IMR-90 (cell line): ENCODE results near the gene MPP7. TPM values are rescaled to one million over a fixed set of nuclear protein-coding genes. Genes with fewer than 3 reads are reported as not detected.

Experiments used
- ATAC-seq: fragments of 200-7000 bp; cut with Tn5 transposase; 2 replicates; pipeline ENCODE4 v1.9.1; 2020; ENCODE audit warnings: low read depth, mild to moderate bottlenecking, moderate library complexity
- BruUV-seq: library from RNA; stranded (reverse); fragments of 400-500 nt; replicated peaks from 2 replicates; lab custom pipeline; 2021; lab: Mats Ljungman, UMichigan
- CTCF ChIA-PET: fragments of 300-600 bp; formaldehyde crosslinking; extraction: SDS; loops from one replicate; lab custom pipeline; 2021; ENCODE audit warnings: antibody characterized with exemption; lab: Yijun Ruan, JAX
- POLR2A ChIA-PET: fragments of 300-600 bp; sonication (Branson Sonifier 250); formaldehyde crosslinking; loops from one replicate; lab custom pipeline; 2022; ENCODE audit warnings: antibody characterized with exemption; ENCODE audit not compliant: unreplicated experiment; lab: Charles Lee
- DNase-seq: peaks from one replicate; pipeline ENCODE4 v3.0.0; 2013
- H2AFZ ChIP-seq: replicated peaks from 2 replicates; pipeline ENCODE3; 2013; ENCODE audit warnings: low read length, mild to moderate bottlenecking; ENCODE audit not compliant: poor library complexity
- H2AK5ac ChIP-seq: 2 replicates; pipeline ENCODE4 v1.6.1; 2013; ENCODE audit warnings: low read depth, low read length, inconsistent platforms
- H2AK9ac ChIP-seq: replicated peaks from 2 replicates; pipeline ENCODE3; 2013; ENCODE audit warnings: mild to moderate bottlenecking, low read depth, low read length, moderate library complexity; ENCODE audit not compliant: poor library complexity
- H2BK120ac ChIP-seq: 2 replicates; pipeline ENCODE4 v1.6.1; 2013; ENCODE audit warnings: low read depth, low read length, inconsistent platforms
- H2BK15ac ChIP-seq: 3 replicates; pipeline ENCODE4 v1.6.1; 2013; ENCODE audit warnings: low read depth, low read length, inconsistent platforms
- H2BK20ac ChIP-seq: 2 replicates; pipeline ENCODE4 v1.6.1; 2013; ENCODE audit warnings: low read depth, mild to moderate bottlenecking, inconsistent platforms, low read length, moderate library complexity
- H2BK5ac ChIP-seq: 2 replicates; pipeline ENCODE4 v1.6.1; 2013; ENCODE audit warnings: mild to moderate bottlenecking, low read depth, low read length, inconsistent platforms; ENCODE audit not compliant: poor library complexity, severe bottlenecking
- H3K14ac ChIP-seq: replicated peaks from 2 replicates; pipeline ENCODE4 v1.6.1; 2013; ENCODE audit warnings: low read depth, low read length, inconsistent platforms
- H3K18ac ChIP-seq: 2 replicates; pipeline ENCODE4 v1.6.1; 2013; ENCODE audit warnings: low read depth, low read length, control low read depth
- H3K23ac ChIP-seq: 2 replicates; pipeline ENCODE4 v1.6.1; 2013; ENCODE audit warnings: low read depth, low read length, inconsistent platforms
- H3K27ac ChIP-seq: 2 replicates; pipeline ENCODE4 v1.5.1; 2013; ENCODE audit warnings: mild to moderate bottlenecking, control low read depth, low read length; ENCODE audit not compliant: insufficient read depth
- H3K27me3 ChIP-seq: 2 replicates; pipeline ENCODE4 v1.6.1; 2013; ENCODE audit warnings: low read length; ENCODE audit not compliant: control insufficient read depth, insufficient read depth
- H3K36me3 ChIP-seq: 2 replicates; pipeline ENCODE4 v1.6.1; 2013; ENCODE audit warnings: low read length, mixed read lengths; ENCODE audit not compliant: control insufficient read depth, insufficient read depth
- H3K4ac ChIP-seq: 2 replicates; pipeline ENCODE4 v1.6.1; 2013; ENCODE audit warnings: low read depth, low read length, inconsistent platforms
- H3K4me1 ChIP-seq: 2 replicates; pipeline ENCODE4 v1.6.1; 2013; ENCODE audit warnings: low read length, mixed read lengths; ENCODE audit not compliant: control insufficient read depth, insufficient read depth
- H3K4me2 ChIP-seq: 2 replicates; pipeline ENCODE4 v1.6.1; 2013; ENCODE audit warnings: low read depth, mild to moderate bottlenecking, control low read depth, low read length, moderate library complexity
- H3K4me3 ChIP-seq: 2 replicates; pipeline ENCODE4 v1.5.1; 2013; ENCODE audit warnings: low read depth, mild to moderate bottlenecking, control low read depth, low read length, moderate library complexity; ENCODE audit not compliant: insufficient read depth
- H3K56ac ChIP-seq: 2 replicates; pipeline ENCODE4 v1.6.1; 2013; ENCODE audit warnings: low read length, inconsistent platforms; ENCODE audit not compliant: insufficient read depth; ENCODE audit errors: extremely low read depth
- H3K79me1 ChIP-seq, 2 experiments: 2 replicates each; pipeline ENCODE4 v1.6.1; 2013; ENCODE audit warnings: low read length in 2 of 2, inconsistent platforms in 1 of 2, low read depth in 1 of 2
- H3K9ac ChIP-seq: 2 replicates; pipeline ENCODE4 v1.6.1; 2013; ENCODE audit warnings: low read depth, low read length, control low read depth
- H3K9me1 ChIP-seq: 2 replicates; pipeline ENCODE4 v1.6.1; 2013; ENCODE audit warnings: low read length, inconsistent platforms; ENCODE audit not compliant: insufficient read depth
- H3K9me3 ChIP-seq: 2 replicates; pipeline ENCODE4 v1.6.1; 2013; ENCODE audit warnings: low read length; ENCODE audit not compliant: control insufficient read depth, insufficient read depth
- H4K20me1 ChIP-seq: 2 replicates; pipeline ENCODE4 v1.6.1; 2013; ENCODE audit warnings: low read length, inconsistent platforms; ENCODE audit not compliant: insufficient read depth
- H4K5ac ChIP-seq: 2 replicates; pipeline ENCODE4 v1.6.1; 2013; ENCODE audit warnings: mild to moderate bottlenecking, low read depth, low read length, control low read depth
- H4K8ac ChIP-seq, 2 experiments: 2 replicates each; pipeline ENCODE4 v1.6.1; 2013; ENCODE audit warnings: low read depth in 2 of 2, low read length in 2 of 2, control low read depth in 1 of 2, inconsistent platforms in 1 of 2
- H4K91ac ChIP-seq: 2 replicates; pipeline ENCODE4 v1.6.1; 2013; ENCODE audit warnings: low read depth, low read length, inconsistent platforms; ENCODE audit not compliant: insufficient read depth
- BHLHE40 ChIP-seq: fragments of 150-350 bp; IDR thresholded peaks from 2 replicates; pipeline ENCODE4 v1.6.1; 2016; ENCODE audit warnings: mild to moderate bottlenecking, low read depth, low read length
- CEBPB ChIP-seq: IDR thresholded peaks from 2 replicates; pipeline ENCODE4 v1.6.1; 2012; ENCODE audit warnings: low read depth, low read length, improper control_type of control experiment
- CHD1 ChIP-seq: IDR thresholded peaks from 2 replicates; pipeline ENCODE4 v1.6.1; 2012; ENCODE audit warnings: low read depth, low read length, improper control_type of control experiment
- CTCF ChIP-seq: conservative IDR thresholded peaks from 2 replicates; pipeline ENCODE4 v1.5.1; 2012; ENCODE audit warnings: mild to moderate bottlenecking, low read depth, low read length, improper control_type of control experiment
- ELK1 ChIP-seq: fragments of 150-350 bp; IDR thresholded peaks from 2 replicates; pipeline ENCODE4 v1.6.1; 2016; ENCODE audit warnings: low read depth, mild to moderate bottlenecking, low read length, moderate library complexity, borderline replicate concordance
- FOS ChIP-seq: fragments of 150-350 bp; IDR thresholded peaks from 2 replicates; pipeline ENCODE4 v1.6.1; 2016; ENCODE audit warnings: low read depth, low read length
- MAFK ChIP-seq: IDR thresholded peaks from 2 replicates; pipeline ENCODE4 v1.6.1; 2012; ENCODE audit warnings: low read depth, low read length, improper control_type of control experiment
- MAZ ChIP-seq: IDR thresholded peaks from 2 replicates; pipeline ENCODE4 v1.6.1; 2012; ENCODE audit warnings: low read depth, mild to moderate bottlenecking, low read length, improper control_type of control experiment, moderate library complexity, borderline replicate concordance
- MXI1 ChIP-seq: IDR thresholded peaks from 2 replicates; pipeline ENCODE4 v1.6.1; 2012; ENCODE audit warnings: low read depth, mild to moderate bottlenecking, low read length, moderate library complexity, borderline replicate concordance
- NFE2L2 ChIP-seq: fragments of 150-350 bp; IDR thresholded peaks from 2 replicates; pipeline ENCODE4 v1.6.1; 2016; ENCODE audit warnings: low read depth, mild to moderate bottlenecking, low read length
- POLR2A ChIP-seq: IDR thresholded peaks from 2 replicates; pipeline ENCODE4 v1.6.1; 2012; ENCODE audit warnings: mild to moderate bottlenecking, low read depth, low read length
- RAD21 ChIP-seq: IDR thresholded peaks from 2 replicates; pipeline ENCODE4 v1.6.1; 2012; ENCODE audit warnings: low read length, improper control_type of control experiment
- RCOR1 ChIP-seq: IDR thresholded peaks from 2 replicates; pipeline ENCODE4 v1.6.1; 2012; ENCODE audit warnings: mild to moderate bottlenecking, low read length, improper control_type of control experiment; ENCODE audit not compliant: insufficient replicate concordance
- RFX5 ChIP-seq: IDR thresholded peaks from 2 replicates; pipeline ENCODE4 v1.8.0; 2012; ENCODE audit warnings: low read depth, mild to moderate bottlenecking, low read length, moderate library complexity
- SMC3 ChIP-seq: fragments of 150-350 bp; IDR thresholded peaks from 2 replicates; pipeline ENCODE4 v1.6.1; 2016; ENCODE audit warnings: low read depth, mild to moderate bottlenecking, antibody characterized with exemption, low read length, moderate library complexity
- USF2 ChIP-seq: fragments of 150-350 bp; IDR thresholded peaks from 2 replicates; pipeline ENCODE4 v1.6.1; 2017; ENCODE audit warnings: mild to moderate bottlenecking, antibody characterized with exemption, low read length, low read depth
- WGBS, 2 experiments: methylation state at CpG; one replicate each; pipeline versions ENCODE4 v1.1.5 to v1.1.7; 2013; ENCODE audit warnings: missing lambda C conversion rate in 2 of 2; ENCODE audit not compliant: insufficient read length in 1 of 2; ENCODE audit errors: extremely low coverage in 2 of 2; 5-methylcytosine and 5-hydroxymethylcytosine counted together
- dilution Hi-C: fragments of 300-500 bp; cut with HindIII; formaldehyde crosslinking; loops from one replicate; pipeline ENCODE4 v1.14.3; 2018; ENCODE audit warnings: low sequenced_read_pairs; ENCODE audit not compliant: unreplicated experiment
- in situ Hi-C: fragments of 300-500 bp; cut with MboI; formaldehyde crosslinking; loops from 3 replicates; pipeline ENCODE4 v1.14.3; 2019; ENCODE audit warnings: low sequenced_read_pairs, inconsistent platforms, mixed read lengths
- intact Hi-C: fragments of 100-400 bp; cut with micrococcal nuclease; formaldehyde crosslinking; loops from 2 replicates; pipeline ENCODE4 v1.10.0; 2022
- polyA plus RNA-seq, 3 experiments: library from polyadenylated mRNA; depleted of rRNA; stranded (reverse); fragments of >200 nt; gene quantifications; 2 replicates each; pipeline ENCODE4 v1.2.3, GENCODE V29; 2012; ENCODE audit warnings: low replicate concordance in 1 of 3
- total RNA-seq: library from RNA; depleted of rRNA; stranded (reverse); fragments of >200 nt; gene quantifications from 2 replicates; pipeline ENCODE4 v1.2.3, GENCODE V29; 2012

Gene MPP7
- total and polyA plus RNA-seq, 2 of the 4 experiments (the other 2 are of a cell fraction): 0.39 to 1.4 TPM

- Histone ChIP-seq H3K23ac (no peak overlapping the region), H3K36me3 (no peaks in the 10 kb centered on the region), H3K27me3 (peaks cover 9% of the 10 kb centered on the region), H3K4me1 (no peaks in the 10 kb centered on the region), H4K8ac (no peak overlapping the region), H3K56ac (no peak overlapping the region), H2BK15ac (no peak overlapping the region), H3K4me2 (no peak overlapping the region), H3K4me3 (no peak overlapping the region), H4K20me1 (no peaks in the 10 kb centered on the region), H2AK9ac (no peak overlapping the region), H3K9ac (no peak overlapping the region), H3K79me1 (no peaks in the 10 kb centered on the region), H3K9me1 (no peaks in the 10 kb centered on the region), H2AFZ (no peak overlapping the region), H3K9me3 (no peaks in the 10 kb centered on the region), H3K27ac (no peak overlapping the region), H3K4ac (no peak overlapping the region), H2BK120ac (no peak overlapping the region), H4K91ac (no peak overlapping the region), H2AK5ac (no peak overlapping the region), H2BK20ac (no peak overlapping the region), H3K14ac (no peak overlapping the region), H2BK5ac (no peak overlapping the region), H3K18ac (no peak overlapping the region), H4K5ac (no peak overlapping the region)
- ChIA-PET POLR2A (no interaction called here), CTCF (no interaction called here)
- in situ Hi-C loops: no loop called here
- dilution Hi-C loops: no loop called here
- no TSS peak for BruUV-seq
- WGBS, 2 experiments: no CpG with 5 or more reads among the region's 5 CpGs
- no peak for ATAC-seq
- DNase-seq: no peak
- intact Hi-C loops: no loop called here
- TF ChIP-seq CTCF (no peak), BHLHE40 (no peak), RAD21 (no peak), ELK1 (no peak), FOS (no peak), MXI1 (no peak), USF2 (no peak), CHD1 (no peak), SMC3 (no peak), NFE2L2 (no peak), MAFK (no peak), CEBPB (no peak), RFX5 (no peak), POLR2A (no peak), MAZ (no peak), RCOR1 (no peak)
Measured at GRCh38 chr10:28298951-28299350, 3.9 kb downstream of the MPP7 start.
